GM12864 (cell line): ENCODE measurements around the gene TARS3.

Experiments used
- DNase-seq: peaks from one replicate; pipeline ENCODE4 v3.0.0-alpha.2; 2011; ENCODE audit warnings: low read depth
- H3K4me3 ChIP-seq: 2 replicates; pipeline ENCODE4 v1.5.1; 2011; ENCODE audit warnings: mild to moderate bottlenecking, low read depth, low read length, control low read depth
- CTCF ChIP-seq: IDR thresholded peaks from 2 replicates; pipeline ENCODE4 v1.5.1; 2011; ENCODE audit warnings: low read depth, mild to moderate bottlenecking, moderate library complexity, low read length, control low read depth, inconsistent platforms; ENCODE audit errors: missing control alignments

Gene TARS3

GRCh38 chr15:101625184-101625583 lies 99.1 kb downstream of the TARS3 start:
- DNase-seq = no peak
- TF ChIP-seq CTCF = no peak
- no peak overlapping the region for H3K4me3 ChIP-seq

- DNase-seq = no peak
Observed at GRCh38 chr15:101623367-101624304, 100.6 kb downstream of the TARS3 start.

GRCh38 chr15:101621961-101622360 lies 102.3 kb downstream of the TARS3 start:
- TF ChIP-seq CTCF = no peak
- no peak overlapping the region for H3K4me3 ChIP-seq
- DNase-seq = no peak

More at GRCh38 chr15:101623367-101624304, 100.6 kb downstream of the TARS3 start:
- TF ChIP-seq CTCF = no peak
- no peak overlapping the region for H3K4me3 ChIP-seq

GRCh38 chr15:101620671-101621070 lies 103.6 kb downstream of the TARS3 start:
- no peak for DNase-seq
- no peak for TF ChIP-seq CTCF
- H3K4me3 ChIP-seq = no peak overlapping the region

DNA sequence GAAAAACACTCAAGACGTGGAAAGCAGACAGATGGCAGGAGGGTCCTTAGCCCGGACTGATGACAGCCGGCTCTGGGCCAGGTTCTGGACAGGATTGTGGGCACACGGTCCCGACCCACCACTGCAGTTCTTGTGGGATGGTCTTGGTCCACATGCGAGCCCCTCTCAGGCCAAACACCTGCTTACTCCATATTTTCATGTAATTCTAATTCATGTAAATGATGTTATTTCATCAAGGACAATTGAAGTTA lies 104.7 kb downstream of the TARS3 start:
- no peak for TF ChIP-seq CTCF
- no peak for DNase-seq
- no peak overlapping the region for H3K4me3 ChIP-seq

GRCh38 chr15:101618851-101619614 lies 105.2 kb downstream of the TARS3 start:
- no peak for DNase-seq
- no peak overlapping the region for H3K4me3 ChIP-seq
- no peak for TF ChIP-seq CTCF
